Lung (tissue), 12 donors: Measurements from ENCODE around the gene TRIM7. TPM values are rescaled to one million over a fixed set of nuclear protein-coding genes. Genes with fewer than 3 reads are reported as not detected.

Experiments
- ATAC-seq: fragments of 200-7000 bp; cut with Tn5 transposase; one replicate; pipeline ENCODE4 v1.9.1; 2020; ENCODE audit warnings: moderate number of reproducible peaks; ENCODE audit not compliant: insufficient read depth, low FRiP score
- DNase-seq, 3 donors: peaks; one replicate each; pipeline ENCODE4 v3.0.0-alpha.2; 2013 to 2017
- H3K27ac ChIP-seq, 2 donors: one replicate each; pipeline ENCODE4 v1.5.1; 2013; ENCODE audit warnings: mild to moderate bottlenecking in 2 of 2, moderate library complexity in 2 of 2, control low read depth in 1 of 2, inconsistent platforms in 1 of 2, low read depth in 1 of 2, low read length in 1 of 2
- H3K27me3 ChIP-seq, 3 donors: one replicate each; pipeline ENCODE4 v1.5.1; 2013; ENCODE audit warnings: low read length in 2 of 3; ENCODE audit not compliant: control insufficient read depth in 3 of 3, insufficient read depth in 3 of 3
- H3K36me3 ChIP-seq, 4 donors: one replicate each; pipeline ENCODE4 v1.5.1; 2013; ENCODE audit warnings: low read length in 4 of 4, mild to moderate bottlenecking in 1 of 4, moderate library complexity in 1 of 4; ENCODE audit not compliant: control insufficient read depth in 4 of 4, insufficient read depth in 4 of 4
- H3K4me1 ChIP-seq, 5 donors: one replicate each; pipeline ENCODE4 v1.5.1; 2013; ENCODE audit warnings: low read length in 5 of 5, mild to moderate bottlenecking in 2 of 5, moderate library complexity in 1 of 5; ENCODE audit not compliant: control insufficient read depth in 5 of 5, insufficient read depth in 5 of 5
- H3K4me3 ChIP-seq: one replicate; pipeline ENCODE4 v1.5.1; 2013; ENCODE audit warnings: mild to moderate bottlenecking, control low read depth, moderate library complexity
- H3K9ac ChIP-seq, 2 donors: one replicate each; pipeline ENCODE4 v1.5.1; 2013; ENCODE audit warnings: low read length in 2 of 2, control low read depth in 1 of 2; ENCODE audit not compliant: insufficient read depth in 1 of 2
- H3K9me3 ChIP-seq, 4 donors: one replicate each; pipeline ENCODE4 v1.5.1; 2013; ENCODE audit warnings: low read length in 3 of 4, mild to moderate bottlenecking in 1 of 4, moderate library complexity in 1 of 4; ENCODE audit not compliant: control insufficient read depth in 4 of 4, insufficient read depth in 3 of 4
- CTCF ChIP-seq: IDR thresholded peaks from 2 replicates; pipeline ENCODE4 v1.5.1; 2012; ENCODE audit warnings: mild to moderate bottlenecking; ENCODE audit errors: control extremely low read depth, extremely low read depth
- WGBS, 2 donors: extraction: QIAGEN DNeasy Blood & Tissue Kit; methylation state at CpG; one replicate each; pipeline ENCODE4 v1.1.7; 2013; 5-methylcytosine and 5-hydroxymethylcytosine counted together
- polyA plus RNA-seq, 2 donors: library from polyadenylated mRNA; stranded (reverse); fragments of 200-250 nt; gene quantifications; one replicate each; pipeline ENCODE4 v1.2.1, GENCODE V29; 2013
- total RNA-seq, 2 donors: library from RNA; depleted of rRNA in 1 of 2; stranded (reverse); fragments of >200 nt in 1 of 2; gene quantifications; one replicate each; pipeline ENCODE4 v1.2.1, GENCODE V29; 2014 to 2021
- donor health status: control.
- donor health status: control.
- donor health status: Bipolar disorder and iron deficiency.
- donor health status: healthy.
- donor health status: DM: yes; HTN: yes; CAD: no.

The TRIM7 gene
- total and polyA plus RNA-seq, 4 donors = 0.46 to 3.8 (median 2.4) TPM

- DNase-seq = no peak
- H3K9ac ChIP-seq = no peak overlapping the region
These were observed 30.8 kb upstream of the TRIM7 start for GRCh38 chr5:181235689-181236366.

GRCh38 chr5:181235323-181235688 lies 30.3 kb upstream of the TRIM7 start:
- WGBS, 2 donors = 80 to 86% methylated on average over 5 of the region's 5 CpGs
- Histone ChIP-seq H3K27ac (no peak overlapping the region), H3K4me1 (peaks cover 0 to 1% (median 0%) of the 10 kb centered on the region in 5 donors), H3K4me3 (no peak overlapping the region), H3K9me3 (no peaks in the 10 kb centered on the region), H3K27me3 (no peaks in the 10 kb centered on the region), H3K9ac (no peak overlapping the region), H3K36me3 (peaks cover 45 to 81% (median 67%) of the 10 kb centered on the region in 4 donors)
- TF ChIP-seq CTCF = no peak
- ATAC-seq (no peak), DNase-seq (no peak)

More at GRCh38 chr5:181235689-181236366, 30.8 kb upstream of the TRIM7 start:
- Histone ChIP-seq H3K27ac (no peak overlapping the region), H3K27me3 (no peaks in the 10 kb centered on the region), H3K4me3 (no peak overlapping the region), H3K36me3 (peaks cover 45 to 83% (median 67%) of the 10 kb centered on the region in 4 donors), H3K9me3 (no peaks in the 10 kb centered on the region), H3K4me1 (peaks cover 0 to 3% (median 0%) of the 10 kb centered on the region in 5 donors)
- no peak for TF ChIP-seq CTCF
- ATAC-seq = no peak
- WGBS, 2 donors = 74 to 75% methylated on average over 5 of the region's 5 CpGs

GRCh38 chr5:181234455-181235306 lies 29.7 kb upstream of the TRIM7 start:
- Histone ChIP-seq H3K27ac (no peak overlapping the region), H3K9ac (no peak overlapping the region), H3K36me3 (peaks cover 45 to 75% (median 67%) of the 10 kb centered on the region in 4 donors), H3K4me1 (peaks cover 0 to 1% (median 0%) of the 10 kb centered on the region in 5 donors), H3K9me3 (no peaks in the 10 kb centered on the region), H3K4me3 (no peak overlapping the region), H3K27me3 (no peaks in the 10 kb centered on the region)
- WGBS, 2 donors = 92 to 94% methylated on average over 22 of the region's 22 CpGs
- ATAC-seq (no peak), DNase-seq (no peak)
- no peak for TF ChIP-seq CTCF
